ENCODE data around the gene RPL37A. TPM values are rescaled to one million over a fixed set of nuclear protein-coding genes. Genes with fewer than 3 reads are reported as not detected.

The RPL37A gene
- total and polyA plus RNA-seq, 4 donors = 494 to 1,757 (median 1,250) TPM

DNA sequence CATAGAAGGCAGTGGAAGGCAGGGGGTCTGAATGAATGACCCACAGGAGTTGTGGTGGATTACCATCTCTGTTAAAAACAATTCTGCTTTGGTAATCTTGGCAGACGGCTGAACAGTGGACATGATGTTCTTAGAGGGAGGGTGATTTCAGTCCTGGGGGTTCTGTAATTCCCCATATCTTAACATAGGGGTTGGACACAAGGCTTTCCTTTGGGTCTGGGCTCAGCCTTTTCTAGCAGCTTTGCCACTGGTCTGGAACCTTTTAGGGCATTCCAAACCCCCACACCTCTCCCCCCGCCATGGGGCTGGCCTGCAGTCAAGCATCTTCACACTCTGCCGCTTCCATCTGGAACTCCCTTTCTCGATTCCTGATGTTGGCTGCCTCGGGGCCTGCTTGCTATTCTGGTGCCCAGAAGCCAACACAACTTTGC lies 50.3 kb downstream of the RPL37A start (continued):
- no peak for TF ChIP-seq ZBTB33 (IDR thresholded peaks at IDR 0.05)
- TF ChIP-seq RAD21 (IDR thresholded peaks at IDR 0.05) = no peak
- TF ChIP-seq JUND (IDR thresholded peaks at IDR 0.05) = no peak
- TF ChIP-seq NR2F2 (IDR thresholded peaks at IDR 0.05) = no peak
- TF ChIP-seq, protein P1, sequence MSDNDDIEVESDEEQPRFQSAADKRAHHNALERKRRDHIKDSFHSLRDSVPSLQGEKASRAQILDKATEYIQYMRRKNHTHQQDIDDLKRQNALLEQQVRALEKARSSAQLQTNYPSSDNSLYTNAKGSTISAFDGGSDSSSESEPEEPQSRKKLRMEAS (IDR thresholded peaks at IDR 0.05) = no peak
- TF ChIP-seq FOXA2 (IDR thresholded peaks at IDR 0.05) = no peak
- no peak for TF ChIP-seq FOXA1 (IDR thresholded peaks at IDR 0.05)

- Histone ChIP-seq H3K9me3 (ENCODE audit: control insufficient read depth in 4 of 4, low read length in 3 of 4) (no peaks in the 10 kb centered on the region), H3K27me3 (ENCODE audit: control insufficient read depth in 4 of 4, insufficient read depth in 4 of 4, low read length in 3 of 4) (no peaks in the 10 kb centered on the region), H3K4me1 (ENCODE audit: control insufficient read depth in 4 of 4, insufficient read depth in 4 of 4, low read length in 3 of 4) (no peaks in the 10 kb centered on the region), H3K9ac (ENCODE audit: low read depth in 1 of 2, low read length in 2 of 2) (no peak overlapping the region), H3K27ac (ENCODE audit: low read depth in 1 of 2, low read length in 2 of 2) (no peak overlapping the region), H3K4me3 (ENCODE audit: low read depth in 1 of 3, low read length in 3 of 3) (no peak overlapping the region), H3K36me3 (ENCODE audit: control insufficient read depth in 4 of 4, insufficient read depth in 3 of 4, low read depth in 1 of 4, low read length in 3 of 4) (no peaks in the 10 kb centered on the region)
- TF ChIP-seq SP1 (IDR thresholded peaks at IDR 0.05) = no peak
- TF ChIP-seq ZBTB33 (IDR thresholded peaks at IDR 0.05) = no peak
- no peak for TF ChIP-seq YY1 (IDR thresholded peaks at IDR 0.05)
- DNase-seq (ENCODE audit: low spot score) = no peak
- WGBS = 93% methylated on average over 10 of the region's 10 CpGs
Measured at GRCh38 chr2:216549926-216550690, 51.5 kb downstream of the RPL37A start.

DNA sequence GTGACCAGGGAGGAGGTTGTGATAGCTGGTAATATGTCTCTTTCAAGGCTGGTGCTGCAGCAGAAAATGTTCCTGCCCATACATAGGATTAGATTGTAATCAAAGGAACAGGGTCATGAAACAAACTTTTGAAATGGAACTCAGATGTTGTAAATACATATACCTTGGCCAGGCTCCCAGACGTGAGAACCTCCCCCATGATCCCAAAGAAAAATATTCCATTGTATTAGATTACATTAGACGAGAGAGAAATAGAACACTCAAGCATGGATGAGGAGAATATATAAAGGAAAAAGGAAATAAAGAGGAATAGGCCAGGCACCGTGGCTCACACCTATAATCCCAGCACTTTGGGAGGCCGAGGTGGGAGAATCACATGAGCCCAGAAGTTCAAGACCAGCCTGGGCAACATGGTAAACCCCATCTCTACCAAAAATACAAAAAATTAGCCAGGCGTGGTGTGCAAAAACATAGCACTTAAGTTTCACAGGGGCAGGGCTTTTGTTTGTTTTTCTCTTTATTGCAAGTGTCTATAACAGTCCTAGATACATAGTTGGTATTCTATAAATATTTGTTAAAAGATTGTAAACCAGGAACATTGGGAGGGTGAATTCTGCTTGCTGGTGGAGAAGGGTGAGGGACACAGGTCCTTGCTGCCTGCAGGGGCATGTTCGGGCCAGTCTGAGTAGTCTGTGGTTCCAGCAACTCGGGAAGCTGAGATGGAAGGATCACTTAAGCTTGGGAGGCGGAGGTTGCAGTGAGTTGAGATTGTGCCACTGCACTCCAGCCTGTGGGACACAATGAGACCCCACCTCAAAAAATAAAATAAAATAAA lies 52.8 kb downstream of the RPL37A start:
- no peaks in the 10 kb centered on the region for H3K27me3 ChIP-seq (ENCODE audit: control insufficient read depth in 4 of 4, insufficient read depth in 4 of 4, low read length in 3 of 4)
- no peak overlapping the region for H3K4me3 ChIP-seq (ENCODE audit: low read depth in 1 of 3, low read length in 3 of 3)
- DNase-seq (ENCODE audit: low spot score) = no peak
- 85% methylated on average over 8 of the region's 8 CpGs for WGBS
- H3K27ac ChIP-seq (ENCODE audit: low read depth in 1 of 2, low read length in 2 of 2) = no peak overlapping the region
- no peak overlapping the region for H3K9ac ChIP-seq (ENCODE audit: low read depth in 1 of 2, low read length in 2 of 2)
- H3K4me1 ChIP-seq (ENCODE audit: control insufficient read depth in 4 of 4, insufficient read depth in 4 of 4, low read length in 3 of 4) = peaks cover 0 to 3% (median 0%) of the 10 kb centered on the region in 4 donors
- no peaks in the 10 kb centered on the region for H3K9me3 ChIP-seq (ENCODE audit: control insufficient read depth in 4 of 4, low read length in 3 of 4)
- no peaks in the 10 kb centered on the region for H3K36me3 ChIP-seq (ENCODE audit: control insufficient read depth in 4 of 4, insufficient read depth in 3 of 4, low read depth in 1 of 4, low read length in 3 of 4)
- TF ChIP-seq TAF1 (conservative IDR thresholded peaks at IDR 0.05) (no peak), YY1 (IDR thresholded peaks at IDR 0.05) (no peak), EGR1 (IDR thresholded peaks at IDR 0.05; ENCODE audit: low read depth in 2 of 2) (no peak), FOXA1 (IDR thresholded peaks at IDR 0.05) (no peak), CTCF (IDR thresholded peaks at IDR 0.05; ENCODE audit: low read depth, low read length, missing input control) (no peak), ZBTB33 (IDR thresholded peaks at IDR 0.05) (no peak), SP1 (IDR thresholded peaks at IDR 0.05) (no peak), HNF4A (conservative IDR thresholded peaks at IDR 0.05) (no peak)
- TF ChIP-seq, protein P2, sequence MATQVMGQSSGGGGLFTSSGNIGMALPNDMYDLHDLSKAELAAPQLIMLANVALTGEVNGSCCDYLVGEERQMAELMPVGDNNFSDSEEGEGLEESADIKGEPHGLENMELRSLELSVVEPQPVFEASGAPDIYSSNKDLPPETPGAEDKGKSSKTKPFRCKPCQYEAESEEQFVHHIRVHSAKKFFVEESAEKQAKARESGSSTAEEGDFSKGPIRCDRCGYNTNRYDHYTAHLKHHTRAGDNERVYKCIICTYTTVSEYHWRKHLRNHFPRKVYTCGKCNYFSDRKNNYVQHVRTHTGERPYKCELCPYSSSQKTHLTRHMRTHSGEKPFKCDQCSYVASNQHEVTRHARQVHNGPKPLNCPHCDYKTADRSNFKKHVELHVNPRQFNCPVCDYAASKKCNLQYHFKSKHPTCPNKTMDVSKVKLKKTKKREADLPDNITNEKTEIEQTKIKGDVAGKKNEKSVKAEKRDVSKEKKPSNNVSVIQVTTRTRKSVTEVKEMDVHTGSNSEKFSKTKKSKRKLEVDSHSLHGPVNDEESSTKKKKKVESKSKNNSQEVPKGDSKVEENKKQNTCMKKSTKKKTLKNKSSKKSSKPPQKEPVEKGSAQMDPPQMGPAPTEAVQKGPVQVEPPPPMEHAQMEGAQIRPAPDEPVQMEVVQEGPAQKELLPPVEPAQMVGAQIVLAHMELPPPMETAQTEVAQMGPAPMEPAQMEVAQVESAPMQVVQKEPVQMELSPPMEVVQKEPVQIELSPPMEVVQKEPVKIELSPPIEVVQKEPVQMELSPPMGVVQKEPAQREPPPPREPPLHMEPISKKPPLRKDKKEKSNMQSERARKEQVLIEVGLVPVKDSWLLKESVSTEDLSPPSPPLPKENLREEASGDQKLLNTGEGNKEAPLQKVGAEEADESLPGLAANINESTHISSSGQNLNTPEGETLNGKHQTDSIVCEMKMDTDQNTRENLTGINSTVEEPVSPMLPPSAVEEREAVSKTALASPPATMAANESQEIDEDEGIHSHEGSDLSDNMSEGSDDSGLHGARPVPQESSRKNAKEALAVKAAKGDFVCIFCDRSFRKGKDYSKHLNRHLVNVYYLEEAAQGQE (IDR thresholded peaks at IDR 0.05) = no peak
- TF ChIP-seq, protein P3, sequence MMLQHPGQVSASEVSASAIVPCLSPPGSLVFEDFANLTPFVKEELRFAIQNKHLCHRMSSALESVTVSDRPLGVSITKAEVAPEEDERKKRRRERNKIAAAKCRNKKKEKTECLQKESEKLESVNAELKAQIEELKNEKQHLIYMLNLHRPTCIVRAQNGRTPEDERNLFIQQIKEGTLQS (IDR thresholded peaks at IDR 0.05) = no peak

All from liver (tissue), 9 donors.